Loucy (cell line): ENCODE results near the gene STX8.

Experiments used
- H2AFZ ChIP-seq: fragments of 200-600 bp; sonication (generic); 2 replicates; pipeline ENCODE4 v1.6.0; 2016; ENCODE audit warnings: antibody characterized with exemption, mild to moderate bottlenecking, low read length, moderate library complexity
- H3F3A ChIP-seq: fragments of 200-600 bp; 2 replicates; pipeline ENCODE4 v1.6.0; 2016; ENCODE audit warnings: antibody characterized with exemption, low read depth, mild to moderate bottlenecking
- H3K27me3 ChIP-seq: fragments of 200-600 bp; sonication (generic); 2 replicates; pipeline ENCODE4 v1.6.1; 2014; ENCODE audit warnings: low read length, mild to moderate bottlenecking; ENCODE audit not compliant: insufficient read depth, poor library complexity, severe bottlenecking
- H3K36me3 ChIP-seq: fragments of 200-600 bp; sonication (generic); 2 replicates; pipeline ENCODE4 v1.6.1; 2016; ENCODE audit warnings: low read length; ENCODE audit not compliant: insufficient read depth
- H3K4me1 ChIP-seq: fragments of 200-600 bp; sonication (generic); 2 replicates; pipeline ENCODE4 v1.5.1; 2014; ENCODE audit warnings: low read length, mild to moderate bottlenecking; ENCODE audit not compliant: insufficient read depth, poor library complexity, severe bottlenecking
- H3K4me2 ChIP-seq: fragments of 200-600 bp; sonication (generic); 2 replicates; pipeline ENCODE4 v1.6.0; 2014; ENCODE audit warnings: antibody characterized with exemption, low read length, low read depth, mild to moderate bottlenecking; ENCODE audit not compliant: poor library complexity, severe bottlenecking
- H3K4me3 ChIP-seq: fragments of 200-600 bp; sonication (generic); 2 replicates; pipeline ENCODE4 v1.5.1; 2014; ENCODE audit warnings: low read length, mild to moderate bottlenecking, mixed read lengths; ENCODE audit not compliant: poor library complexity, severe bottlenecking
- H3K79me2 ChIP-seq: fragments of 200-600 bp; sonication (generic); 2 replicates; pipeline ENCODE4 v1.6.1; 2014; ENCODE audit warnings: low read length; ENCODE audit not compliant: insufficient read depth
- H3K9ac ChIP-seq: fragments of 200-600 bp; sonication (generic); 2 replicates; pipeline ENCODE4 v1.6.0; 2014; ENCODE audit warnings: mild to moderate bottlenecking, low read depth, low read length, moderate library complexity; ENCODE audit not compliant: poor library complexity, severe bottlenecking
- H3K9me2 ChIP-seq: fragments of 200-600 bp; sonication (generic); replicated peaks from 2 replicates; pipeline ENCODE4 v1.6.1; 2016; ENCODE audit warnings: low read depth, low read length, mixed read lengths
- H3K9me3 ChIP-seq: fragments of 200-600 bp; sonication (generic); 2 replicates; pipeline ENCODE4 v1.6.1; 2014; ENCODE audit warnings: mild to moderate bottlenecking, antibody characterized with exemption, low read length, low read depth; ENCODE audit not compliant: insufficient read depth
- H4K20me1 ChIP-seq: fragments of 200-600 bp; sonication (generic); 2 replicates; pipeline ENCODE4 v1.6.0; 2014; ENCODE audit warnings: antibody characterized with exemption, low read length, mild to moderate bottlenecking; ENCODE audit not compliant: insufficient read depth, poor library complexity, severe bottlenecking
- EZH2phosphoT487 ChIP-seq: fragments of 200-600 bp; IDR thresholded peaks from 2 replicates; pipeline ENCODE4 v1.6.1; 2018; ENCODE audit warnings: antibody characterized with exemption, mild to moderate bottlenecking, moderate library complexity, borderline replicate concordance
- TF ChIP-seq, protein P1 (sequence below): fragments of 200-600 bp; sonication (generic); conservative IDR thresholded peaks from 2 replicates; pipeline ENCODE4 v1.5.1; 2014; ENCODE audit warnings: mild to moderate bottlenecking, antibody characterized with exemption, low read length

The STX8 gene

DNA sequence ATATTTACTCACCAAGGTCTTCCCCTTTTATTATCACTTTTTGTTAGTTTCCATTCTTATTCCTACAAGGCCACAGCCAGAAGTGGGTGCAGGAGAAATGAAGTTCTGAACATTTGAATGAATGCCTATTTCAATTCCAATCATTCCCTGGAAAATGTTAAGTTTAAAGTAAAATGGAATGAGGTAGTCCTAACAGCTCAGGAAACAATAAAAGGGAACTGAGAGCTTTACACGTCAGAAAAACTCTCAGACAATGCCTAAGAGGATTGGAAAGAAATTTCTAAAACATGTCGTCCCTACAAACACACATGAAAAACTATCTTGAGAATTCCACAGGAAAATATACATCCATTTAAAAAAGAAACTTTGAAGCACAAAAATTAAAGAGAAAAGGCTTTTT, 238.8 kb downstream of the STX8 start:
- Histone ChIP-seq H2AFZ (no peak overlapping the region), H3K4me3 (no peak overlapping the region), H4K20me1 (no peaks in the 10 kb centered on the region), H3K36me3 (no peaks in the 10 kb centered on the region), H3K4me1 (no peaks in the 10 kb centered on the region), H3K27me3 (no peaks in the 10 kb centered on the region), H3F3A (no peaks in the 10 kb centered on the region), H3K9me3 (no peaks in the 10 kb centered on the region), H3K79me2 (no peaks in the 10 kb centered on the region), H3K4me2 (no peak overlapping the region), H3K9ac (no peak overlapping the region), H3K9me2 (no peaks in the 10 kb centered on the region)
- TF ChIP-seq, protein P1, sequence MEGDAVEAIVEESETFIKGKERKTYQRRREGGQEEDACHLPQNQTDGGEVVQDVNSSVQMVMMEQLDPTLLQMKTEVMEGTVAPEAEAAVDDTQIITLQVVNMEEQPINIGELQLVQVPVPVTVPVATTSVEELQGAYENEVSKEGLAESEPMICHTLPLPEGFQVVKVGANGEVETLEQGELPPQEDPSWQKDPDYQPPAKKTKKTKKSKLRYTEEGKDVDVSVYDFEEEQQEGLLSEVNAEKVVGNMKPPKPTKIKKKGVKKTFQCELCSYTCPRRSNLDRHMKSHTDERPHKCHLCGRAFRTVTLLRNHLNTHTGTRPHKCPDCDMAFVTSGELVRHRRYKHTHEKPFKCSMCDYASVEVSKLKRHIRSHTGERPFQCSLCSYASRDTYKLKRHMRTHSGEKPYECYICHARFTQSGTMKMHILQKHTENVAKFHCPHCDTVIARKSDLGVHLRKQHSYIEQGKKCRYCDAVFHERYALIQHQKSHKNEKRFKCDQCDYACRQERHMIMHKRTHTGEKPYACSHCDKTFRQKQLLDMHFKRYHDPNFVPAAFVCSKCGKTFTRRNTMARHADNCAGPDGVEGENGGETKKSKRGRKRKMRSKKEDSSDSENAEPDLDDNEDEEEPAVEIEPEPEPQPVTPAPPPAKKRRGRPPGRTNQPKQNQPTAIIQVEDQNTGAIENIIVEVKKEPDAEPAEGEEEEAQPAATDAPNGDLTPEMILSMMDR, result no peak
- no peak for TF ChIP-seq EZH2phosphoT487

DNA sequence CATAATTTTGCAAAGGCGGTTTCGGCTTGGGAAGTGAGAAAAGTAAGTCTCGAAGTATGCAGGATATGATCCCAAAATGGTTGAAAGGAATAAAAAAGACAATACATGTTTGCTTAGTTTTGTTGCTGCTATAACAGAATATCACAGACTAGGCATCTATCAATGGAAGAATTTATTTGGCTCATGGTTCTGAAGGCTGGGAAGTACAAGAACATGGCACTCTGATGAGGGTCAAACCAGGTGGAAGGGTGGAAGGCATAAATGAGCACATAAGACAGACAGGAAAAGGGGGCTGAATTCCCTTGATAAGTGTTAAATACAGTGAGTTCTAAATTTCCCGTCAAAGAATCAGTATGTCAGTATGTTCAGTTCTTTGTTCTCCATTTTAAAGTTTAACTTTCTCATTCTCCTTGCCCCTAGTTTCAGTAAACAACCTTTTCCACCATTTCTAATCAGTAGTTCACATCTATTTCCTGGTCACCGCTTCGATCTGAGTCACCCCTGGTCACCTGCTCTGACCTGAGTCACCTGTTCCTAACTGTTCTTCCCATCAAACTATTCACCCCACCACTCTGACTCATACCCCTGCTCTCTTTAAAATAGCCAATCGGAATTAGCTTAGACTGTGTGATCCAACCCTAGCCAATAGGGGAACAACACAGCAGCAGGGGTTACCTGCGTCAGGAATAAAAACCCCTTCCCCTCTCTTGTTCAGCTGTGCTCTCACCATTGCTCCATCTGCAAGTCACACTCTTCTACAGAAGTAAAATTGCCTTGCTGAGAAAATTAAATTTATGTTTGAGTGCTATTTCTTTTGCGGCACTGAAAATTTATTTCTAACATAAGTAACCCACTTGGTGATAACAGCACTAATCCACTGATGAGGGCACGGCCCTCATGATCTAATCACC, 240.8 kb downstream of the STX8 start:
- Histone ChIP-seq H2AFZ (no peak overlapping the region), H3K9me3 (no peaks in the 10 kb centered on the region), H3K4me1 (no peaks in the 10 kb centered on the region), H3K4me3 (no peak overlapping the region), H3K36me3 (no peaks in the 10 kb centered on the region), H3K4me2 (no peak overlapping the region), H4K20me1 (no peaks in the 10 kb centered on the region), H3K79me2 (no peaks in the 10 kb centered on the region), H3K27me3 (no peaks in the 10 kb centered on the region), H3K9ac (no peak overlapping the region), H3F3A (no peaks in the 10 kb centered on the region), H3K9me2 (no peaks in the 10 kb centered on the region)
- TF ChIP-seq, protein P1, result no peak
- no peak for TF ChIP-seq EZH2phosphoT487

DNA sequence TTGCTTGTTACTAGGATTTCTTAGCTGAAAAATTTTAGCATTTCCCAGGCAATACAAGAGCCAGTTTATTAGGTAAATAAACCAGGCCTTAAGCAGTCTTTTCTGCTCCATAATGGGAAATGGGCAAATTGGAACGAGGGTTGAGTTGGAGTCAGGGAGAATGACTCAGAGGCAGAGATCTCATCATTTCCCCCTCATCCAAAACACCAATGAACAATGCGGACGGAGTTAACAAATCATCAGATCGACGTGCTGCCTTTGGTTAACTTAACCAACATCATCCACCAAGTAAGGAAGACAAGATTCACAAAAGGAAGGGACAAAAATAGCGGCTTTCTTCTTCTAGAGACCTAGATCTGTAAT, 243.5 kb downstream of the STX8 start:
- Histone ChIP-seq H3K9ac (no peak overlapping the region), H3K9me3 (no peaks in the 10 kb centered on the region), H2AFZ (no peak overlapping the region), H3K4me1 (no peaks in the 10 kb centered on the region), H3F3A (no peaks in the 10 kb centered on the region), H3K79me2 (no peaks in the 10 kb centered on the region), H3K9me2 (no peaks in the 10 kb centered on the region), H3K36me3 (no peaks in the 10 kb centered on the region), H4K20me1 (no peaks in the 10 kb centered on the region), H3K4me3 (no peak overlapping the region), H3K4me2 (no peak overlapping the region), H3K27me3 (no peaks in the 10 kb centered on the region)
- TF ChIP-seq, protein P1, result no peak
- no peak for TF ChIP-seq EZH2phosphoT487
